GM06990 (cell line): ENCODE results near the gene UBE2D2.
A peak's percentile ranks its signal among the peaks of the same experiment; 100 is the strongest.

Experiments
- DNase-seq: peaks from one replicate; pipeline ENCODE4 v3.0.0-alpha.2; 2011; ENCODE audit not compliant: insufficient read length; ENCODE audit errors: extremely low read depth
- H3K27me3 ChIP-seq: replicated peaks from 2 replicates; pipeline ENCODE4 v1.6.0; 2011; ENCODE audit warnings: low read length; ENCODE audit not compliant: control insufficient read depth, insufficient read depth
- H3K36me3 ChIP-seq: 2 replicates; pipeline ENCODE4 v1.5.1; 2011; ENCODE audit warnings: low read length; ENCODE audit not compliant: control insufficient read depth, insufficient read depth
- H3K4me3 ChIP-seq: replicated peaks from 2 replicates; pipeline ENCODE4 v1.5.1; 2011; ENCODE audit warnings: low read depth, mild to moderate bottlenecking, control low read depth, low read length
- TF ChIP-seq, protein P1 (sequence below): IDR thresholded peaks from 2 replicates; pipeline ENCODE4 v1.5.1; 2011; ENCODE audit warnings: low read length, control low read depth, mild to moderate bottlenecking, inconsistent platforms; ENCODE audit not compliant: insufficient read depth, poor library complexity, severe bottlenecking

Gene UBE2D2

DNA sequence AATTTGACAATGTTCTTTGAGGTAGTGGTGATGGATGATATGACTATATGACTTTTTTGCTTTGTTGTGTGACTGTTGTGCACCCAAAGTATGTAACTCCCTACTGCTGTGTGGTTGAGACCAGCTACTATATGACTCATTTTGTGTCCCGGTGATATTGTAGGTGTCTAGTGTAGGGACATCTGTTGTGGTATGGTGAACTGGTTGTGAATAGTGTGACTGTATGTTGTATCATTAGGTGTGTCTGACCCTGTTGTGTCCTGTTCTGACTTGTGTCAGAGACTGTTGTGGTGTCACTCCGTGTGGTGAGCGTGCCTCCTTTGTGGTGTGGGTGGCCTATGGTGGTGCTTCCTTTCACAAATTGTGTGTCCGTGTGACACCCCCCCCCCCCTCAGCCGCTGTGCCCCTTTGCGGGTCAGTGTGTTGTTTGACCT is 75.9 kb downstream of the UBE2D2 start:
- DNase-seq: peak; percentile 77
- H3K4me3 ChIP-seq: peak overlapping the region; percentile 52

DNA sequence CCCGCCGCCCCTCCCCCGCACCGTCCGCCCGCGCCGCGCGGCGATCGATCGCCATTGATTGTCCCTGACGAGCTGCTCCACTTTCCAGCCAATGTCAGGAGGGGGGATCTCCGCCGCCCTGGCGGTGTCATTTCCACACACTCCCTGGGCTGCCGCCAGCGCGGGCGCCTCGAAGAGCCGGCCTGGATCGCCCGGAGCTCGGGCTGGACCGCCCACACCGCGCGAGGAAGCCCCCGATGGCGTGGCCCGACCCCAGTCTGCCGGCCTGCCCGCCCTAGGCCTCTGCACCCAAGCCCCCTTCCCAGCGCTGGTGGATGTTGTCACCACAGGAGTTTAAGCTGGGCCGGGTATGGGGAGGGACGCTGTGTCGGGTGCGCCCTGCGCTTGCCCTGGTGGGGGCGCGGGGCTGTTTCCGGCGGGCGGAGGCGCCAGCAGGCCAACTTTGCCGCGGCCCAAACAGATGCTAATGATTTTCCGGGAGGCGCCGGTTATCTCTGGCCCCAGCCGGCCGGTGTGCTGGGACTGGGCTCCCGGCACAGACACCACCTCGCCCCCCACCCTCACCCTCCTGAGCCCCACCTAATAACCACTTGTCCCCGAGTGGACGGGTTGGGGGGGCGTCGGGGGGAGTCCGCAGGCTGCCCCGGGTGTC is 76.4 kb downstream of the UBE2D2 start:
- peak; percentile 90 for DNase-seq
- TF ChIP-seq, protein P1, sequence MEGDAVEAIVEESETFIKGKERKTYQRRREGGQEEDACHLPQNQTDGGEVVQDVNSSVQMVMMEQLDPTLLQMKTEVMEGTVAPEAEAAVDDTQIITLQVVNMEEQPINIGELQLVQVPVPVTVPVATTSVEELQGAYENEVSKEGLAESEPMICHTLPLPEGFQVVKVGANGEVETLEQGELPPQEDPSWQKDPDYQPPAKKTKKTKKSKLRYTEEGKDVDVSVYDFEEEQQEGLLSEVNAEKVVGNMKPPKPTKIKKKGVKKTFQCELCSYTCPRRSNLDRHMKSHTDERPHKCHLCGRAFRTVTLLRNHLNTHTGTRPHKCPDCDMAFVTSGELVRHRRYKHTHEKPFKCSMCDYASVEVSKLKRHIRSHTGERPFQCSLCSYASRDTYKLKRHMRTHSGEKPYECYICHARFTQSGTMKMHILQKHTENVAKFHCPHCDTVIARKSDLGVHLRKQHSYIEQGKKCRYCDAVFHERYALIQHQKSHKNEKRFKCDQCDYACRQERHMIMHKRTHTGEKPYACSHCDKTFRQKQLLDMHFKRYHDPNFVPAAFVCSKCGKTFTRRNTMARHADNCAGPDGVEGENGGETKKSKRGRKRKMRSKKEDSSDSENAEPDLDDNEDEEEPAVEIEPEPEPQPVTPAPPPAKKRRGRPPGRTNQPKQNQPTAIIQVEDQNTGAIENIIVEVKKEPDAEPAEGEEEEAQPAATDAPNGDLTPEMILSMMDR: peak; percentile 42

More for the DNA sequence above, 75.9 kb downstream of the UBE2D2 start:
- no peaks in the 10 kb centered on the region for H3K27me3 ChIP-seq
- TF ChIP-seq, protein P1: no peak
- H3K36me3 ChIP-seq: 0 out of 2 replicates have a peak, but pooled peaks cover 2% of the 10 kb centered on the region

DNA sequence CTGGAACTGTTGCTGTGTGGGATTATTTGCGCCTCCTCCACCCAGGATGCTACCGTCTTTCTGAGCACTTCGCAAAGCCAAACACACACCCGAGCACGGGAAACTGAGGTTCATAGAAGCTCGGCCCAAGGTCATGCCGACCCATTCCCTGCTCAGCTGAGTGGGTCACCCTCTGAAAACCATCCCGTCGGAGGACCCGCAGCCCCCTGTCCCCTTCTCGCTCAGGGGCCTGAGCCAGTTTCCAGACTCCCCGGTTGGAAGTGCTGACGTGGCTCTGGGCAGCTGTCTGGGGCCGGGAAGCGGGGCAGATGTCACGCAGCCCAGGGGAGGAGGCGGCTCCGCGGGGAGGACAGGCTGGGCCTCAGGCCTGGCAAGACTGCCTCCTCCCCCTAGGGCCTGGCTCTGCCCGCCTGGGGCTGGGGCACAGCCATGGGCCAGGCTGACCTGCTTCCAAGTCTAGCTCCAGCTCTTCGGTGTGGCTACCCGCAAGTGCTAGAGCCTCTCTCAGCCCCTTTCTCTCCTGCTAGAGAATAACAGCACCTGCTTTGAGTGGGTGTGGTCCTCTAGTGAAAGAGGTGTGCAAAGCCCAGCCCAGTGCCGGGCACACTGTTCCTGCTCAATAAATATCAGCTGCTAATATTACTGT is 77.1 kb downstream of the UBE2D2 start:
- H3K4me3 ChIP-seq: peak overlapping the region; percentile 52
- peak; percentile 77 for DNase-seq
- H3K36me3 ChIP-seq: no peaks in the 10 kb centered on the region
- no peaks in the 10 kb centered on the region for H3K27me3 ChIP-seq
- TF ChIP-seq, protein P1: no peak

More for the DNA sequence above, 76.4 kb downstream of the UBE2D2 start:
- H3K36me3 ChIP-seq: no peaks in the 10 kb centered on the region
- peak overlapping the region; percentile 52 for H3K4me3 ChIP-seq
- H3K27me3 ChIP-seq: no peaks in the 10 kb centered on the region

DNA sequence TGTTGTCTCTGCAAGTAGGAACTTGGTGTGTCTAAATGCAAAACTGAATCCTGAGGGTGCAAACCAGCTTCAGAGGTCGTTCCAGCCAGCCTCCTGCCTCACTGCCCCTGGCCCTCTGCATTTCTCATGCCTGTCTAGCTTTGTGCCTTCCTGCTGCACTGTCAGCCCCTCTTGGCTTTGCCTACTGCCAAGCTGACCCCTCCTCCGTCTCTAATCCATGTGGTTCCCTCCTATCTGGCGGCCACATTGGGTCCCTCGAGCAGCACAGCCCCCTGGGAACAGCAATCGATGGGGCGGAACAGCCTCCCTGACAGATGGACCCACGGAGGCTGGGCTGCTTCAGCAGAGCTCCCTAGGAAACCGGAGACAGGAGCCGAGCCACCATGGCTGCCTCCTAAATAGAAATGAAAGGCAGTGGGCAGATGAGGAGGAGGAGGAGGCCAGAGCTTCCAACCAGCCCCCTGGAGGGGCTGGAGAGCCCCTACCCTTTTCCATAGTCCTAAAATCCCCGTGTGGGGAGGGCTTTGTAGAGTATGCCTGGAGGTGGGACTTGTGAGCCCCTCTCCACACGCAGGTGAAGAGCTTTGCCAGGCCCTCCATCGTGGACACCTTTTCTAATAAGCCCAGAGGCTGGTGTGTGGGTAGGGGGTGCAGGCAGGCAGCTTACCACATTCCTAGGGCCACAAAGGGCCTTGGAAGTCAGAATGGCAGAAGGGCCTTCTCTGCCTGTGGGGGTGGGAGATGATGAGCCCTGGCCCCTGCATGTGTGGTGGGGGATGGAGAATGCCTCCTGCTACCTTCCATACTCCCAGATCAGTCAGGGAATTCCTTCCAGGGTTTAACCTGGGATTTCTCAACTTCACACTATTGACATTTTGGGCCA is 77.8 kb downstream of the UBE2D2 start:
- no peak for DNase-seq
- TF ChIP-seq, protein P1: no peak
- Histone ChIP-seq H3K27me3 (no peaks in the 10 kb centered on the region), H3K36me3 (no peaks in the 10 kb centered on the region), H3K4me3 (no peak overlapping the region)

DNA sequence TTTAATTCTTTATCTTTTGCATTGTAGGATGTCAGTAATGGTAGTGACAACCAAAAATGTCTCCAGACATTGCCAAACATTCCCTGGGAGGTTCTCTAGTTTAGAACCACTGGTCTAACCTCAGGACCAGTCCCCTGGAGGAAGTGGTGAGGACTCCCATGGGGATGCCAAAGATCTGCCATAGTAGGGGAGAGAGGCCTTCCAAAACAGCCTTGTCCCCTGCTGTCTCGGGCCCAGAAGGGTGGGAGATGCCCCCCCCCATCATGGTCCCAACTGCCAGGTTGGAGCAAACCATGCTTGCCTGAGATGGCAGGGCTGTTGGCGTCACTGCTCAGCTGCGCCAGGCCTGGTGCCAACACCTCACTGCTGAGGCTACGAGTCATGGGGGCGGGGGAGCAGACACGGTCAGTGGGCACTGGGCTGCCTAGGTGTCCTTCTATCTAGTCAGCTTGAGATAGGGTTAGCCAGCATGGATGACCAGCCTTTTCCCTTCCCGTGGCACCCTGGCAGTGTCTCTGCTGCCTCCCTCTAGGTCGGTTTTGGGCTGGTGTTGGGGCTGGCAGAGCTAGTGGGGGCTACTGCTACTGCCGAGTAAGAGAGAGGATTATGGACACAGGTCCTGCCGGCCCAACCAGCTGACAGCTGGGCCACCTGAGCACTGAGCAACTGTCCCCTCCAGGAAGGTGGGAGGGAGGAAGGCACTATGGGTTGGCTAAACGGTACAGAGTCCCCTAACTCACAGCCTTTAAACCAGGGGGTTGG is 78.7 kb downstream of the UBE2D2 start:
- no peaks in the 10 kb centered on the region for H3K27me3 ChIP-seq
- no peak for DNase-seq
- TF ChIP-seq, protein P1: no peak
- H3K36me3 ChIP-seq: no peaks in the 10 kb centered on the region
- no peak overlapping the region for H3K4me3 ChIP-seq
